SJCRH30 (cell line): ENCODE results near the gene ZSCAN2. TPM values are rescaled to one million over a fixed set of nuclear protein-coding genes. Genes with fewer than 3 reads are reported as not detected.
"Not testable (repeated sequence)": the region's sequence is repeated elsewhere in the genome, so short reads cannot be mapped to it uniquely, and the experiment has no call there.

Source experiments
- DNase-seq, 2 experiments: peaks; one replicate each; pipeline ENCODE4 v3.0.0-alpha.2; 2015 to 2020
- H3K27ac ChIP-seq: fragments of 250-450 bp; sonication (Bioruptor Pico); 2 replicates; pipeline ENCODE4 v1.5.1; 2020; ENCODE audit warnings: mild to moderate bottlenecking, moderate library complexity
- H3K27me3 ChIP-seq: fragments of 250-450 bp; sonication (Bioruptor Pico); 2 replicates; pipeline ENCODE4 v1.5.1; 2020; ENCODE audit warnings: mild to moderate bottlenecking, moderate library complexity
- H3K36me3 ChIP-seq: fragments of 250-450 bp; sonication (Bioruptor Pico); 2 replicates; pipeline ENCODE4 v1.5.1; 2020; ENCODE audit warnings: mild to moderate bottlenecking, moderate library complexity
- H3K4me1 ChIP-seq: fragments of 250-450 bp; sonication (Bioruptor Pico); 2 replicates; pipeline ENCODE4 v1.5.1; 2020; ENCODE audit warnings: mild to moderate bottlenecking, moderate library complexity
- H3K4me3 ChIP-seq: fragments of 250-450 bp; sonication (Bioruptor Pico); 2 replicates; pipeline ENCODE4 v1.5.1; 2020; ENCODE audit warnings: mild to moderate bottlenecking, moderate library complexity
- H3K9me3 ChIP-seq: fragments of 250-450 bp; sonication (Bioruptor Pico); replicated peaks from 2 replicates; pipeline ENCODE4 v1.5.1; 2020; ENCODE audit warnings: mild to moderate bottlenecking, moderate library complexity
- total RNA-seq: library from RNA; depleted of rRNA; stranded (reverse); fragments of >200 nt; shearing (Covaris generic); gene quantifications from 2 replicates; pipeline ENCODE4 v1.2.3, GENCODE V29; 2014; rRNA removed

The ZSCAN2 gene
- 10.5 and 16.4 TPM in 2 replicates for total RNA-seq

GRCh38 chr15:84600687-84601554 lies at the start of gene ZSCAN2:
Gene ZSCAN2, plus strand, starts transcription at chr15:84601009. Its CDS starts 2,919 bp downstream, at chr15:84603928.
- H3K9me3 ChIP-seq = no peaks in the 10 kb centered on the region
- peaks cover 2% of the 10 kb centered on the region; the same call in 1 of the 2 replicates for H3K4me1 ChIP-seq
- peaks cover 10% of the 10 kb centered on the region; the same call in 1 of the 2 replicates for H3K36me3 ChIP-seq
- DNase-seq = peak; percentile 96 to 97
- H3K27me3 ChIP-seq = no peaks in the 10 kb centered on the region
- peak within 1 kb of the TSS; percentile 84 for H3K27ac ChIP-seq
- peak within 1 kb of the TSS; percentile 87 for H3K4me3 ChIP-seq

- H3K27me3 ChIP-seq, H3K27ac ChIP-seq, H3K9me3 ChIP-seq, H3K36me3 ChIP-seq, H3K4me3 ChIP-seq, DNase-seq: not testable (repeated sequence)
- H3K4me1 ChIP-seq = peaks cover 17% of the 10 kb centered on the region
Measured at GRCh38 chr15:84551624-84552023, 49.2 kb upstream of the ZSCAN2 start.

- DNase-seq = no peak
- H3K36me3 ChIP-seq = no peaks in the 10 kb centered on the region
- no peak overlapping the region for H3K27ac ChIP-seq
- no peaks in the 10 kb centered on the region for H3K27me3 ChIP-seq
- H3K4me1 ChIP-seq = peaks cover 17% of the 10 kb centered on the region
- no peaks in the 10 kb centered on the region; the same call in 1 of the 2 replicates for H3K9me3 ChIP-seq
- H3K4me3 ChIP-seq = no peak overlapping the region
Measured at GRCh38 chr15:84552896-84553295, 47.9 kb upstream of the ZSCAN2 start.

- H3K27me3 ChIP-seq, H3K9me3 ChIP-seq, DNase-seq, H3K27ac ChIP-seq, H3K4me1 ChIP-seq, H3K4me3 ChIP-seq, H3K36me3 ChIP-seq: not testable (repeated sequence)
Measured at GRCh38 chr15:84556690-84557089, 44.1 kb upstream of the ZSCAN2 start.

- H3K4me1 ChIP-seq, DNase-seq: not testable (repeated sequence)
Measured at GRCh38 chr15:84568021-84568420, 32.8 kb upstream of the ZSCAN2 start.

GRCh38 chr15:84570164-84570735 lies 30.6 kb upstream of the ZSCAN2 start:
- Histone ChIP-seq H3K27me3 (no peaks in the 10 kb centered on the region), H3K36me3 (no peaks in the 10 kb centered on the region), H3K4me1 (0 out of 2 replicates have a peak, but pooled peaks cover 3% of the 10 kb centered on the region), H3K27ac (peak overlapping the region; percentile 53), H3K4me3 (peak overlapping the region; percentile 80), H3K9me3 (no peaks in the 10 kb centered on the region)
- DNase-seq = peak; percentile 37 to 44

More at GRCh38 chr15:84568021-84568420, 32.8 kb upstream of the ZSCAN2 start:
- H3K27ac ChIP-seq, H3K4me3 ChIP-seq, H3K27me3 ChIP-seq, H3K9me3 ChIP-seq, H3K36me3 ChIP-seq: not testable (repeated sequence)

GRCh38 chr15:84572231-84572630 lies 28.6 kb upstream of the ZSCAN2 start:
- Histone ChIP-seq H3K4me3 (no peak overlapping the region), H3K27me3 (no peaks in the 10 kb centered on the region), H3K36me3 (no peaks in the 10 kb centered on the region), H3K9me3 (no peaks in the 10 kb centered on the region), H3K27ac (no peak overlapping the region), H3K4me1 (0 out of 2 replicates have a peak, but pooled peaks cover 3% of the 10 kb centered on the region)
- DNase-seq = no peak

GRCh38 chr15:84575493-84575892 lies 25.3 kb upstream of the ZSCAN2 start:
- Histone ChIP-seq H3K27ac (no peak overlapping the region), H3K4me1 (peaks cover 10% of the 10 kb centered on the region; the same call in 1 of the 2 replicates), H3K36me3 (no peaks in the 10 kb centered on the region), H3K9me3 (no peaks in the 10 kb centered on the region), H3K27me3 (no peaks in the 10 kb centered on the region), H3K4me3 (no peak overlapping the region)
- DNase-seq = no peak

GRCh38 chr15:84577891-84578290 lies 22.9 kb upstream of the ZSCAN2 start:
- H3K36me3 ChIP-seq, H3K9me3 ChIP-seq, H3K27ac ChIP-seq, H3K4me1 ChIP-seq, H3K4me3 ChIP-seq, DNase-seq, H3K27me3 ChIP-seq: not testable (repeated sequence)

GRCh38 chr15:84579261-84579721 lies 21.5 kb upstream of the ZSCAN2 start:
- not testable (repeated sequence) for H3K4me3 ChIP-seq, H3K27me3 ChIP-seq, H3K27ac ChIP-seq, H3K36me3 ChIP-seq, H3K9me3 ChIP-seq, H3K4me1 ChIP-seq
- peak; percentile 47 to 63 for DNase-seq

- not testable (repeated sequence) for H3K27ac ChIP-seq, H3K27me3 ChIP-seq, DNase-seq, H3K4me3 ChIP-seq, H3K9me3 ChIP-seq, H3K4me1 ChIP-seq, H3K36me3 ChIP-seq
Measured at GRCh38 chr15:84581676-84582428, 19.0 kb upstream of the ZSCAN2 start.

- Histone ChIP-seq H3K4me1 (peaks cover 10% of the 10 kb centered on the region; the same call in 1 of the 2 replicates), H3K4me3 (no peak overlapping the region), H3K9me3 (no peaks in the 10 kb centered on the region), H3K36me3 (no peaks in the 10 kb centered on the region), H3K27me3 (no peaks in the 10 kb centered on the region), H3K27ac (no peak overlapping the region)
- DNase-seq = no peak
Measured at GRCh38 chr15:84582583-84583157, 18.1 kb upstream of the ZSCAN2 start.

GRCh38 chr15:84583921-84584320 lies 16.9 kb upstream of the ZSCAN2 start:
- not testable (repeated sequence) for H3K4me3 ChIP-seq, H3K9me3 ChIP-seq, H3K27ac ChIP-seq, H3K27me3 ChIP-seq, DNase-seq, H3K4me1 ChIP-seq, H3K36me3 ChIP-seq

- no peak for DNase-seq
- no peaks in the 10 kb centered on the region for H3K36me3 ChIP-seq
- no peaks in the 10 kb centered on the region for H3K4me1 ChIP-seq
- H3K9me3 ChIP-seq = no peaks in the 10 kb centered on the region
- H3K4me3 ChIP-seq = no peak overlapping the region
- no peak overlapping the region for H3K27ac ChIP-seq
- H3K27me3 ChIP-seq = no peaks in the 10 kb centered on the region
Measured at GRCh38 chr15:84586696-84587095, 14.1 kb upstream of the ZSCAN2 start.
